HepG2 (cell line): Measurements from ENCODE around the gene ADAMTS8. TPM values are rescaled to one million over a fixed set of nuclear protein-coding genes. Genes with fewer than 3 reads are reported as not detected.

Experiments used
- ATAC-seq: fragments of 200-7000 bp; cut with Tn5 transposase; 3 replicates; pipeline ENCODE4 v1.9.1; 2020; ENCODE audit warnings: mild to moderate bottlenecking, moderate library complexity
- BruUV-seq: library from RNA; stranded (reverse); fragments of 400-500 nt; replicated peaks from 2 replicates; lab custom pipeline; 2021; lab: Mats Ljungman, UMichigan
- CTCF ChIA-PET: fragments of 300-600 bp; formaldehyde crosslinking; extraction: SDS; loops from one replicate; lab custom pipeline; 2021; ENCODE audit warnings: low total read pairs, inconsistent platforms, low intra/inter-chr PET ratio; lab: Yijun Ruan, JAX
- POLR2A ChIA-PET: fragments of 350-600 bp; sonication (Branson Sonifier 250); formaldehyde crosslinking; loops from one replicate; lab custom pipeline; 2020; ENCODE audit warnings: antibody characterized with exemption, inconsistent platforms; lab: Yijun Ruan, JAX
- DNase-seq: peaks from one replicate; pipeline ENCODE4 v3.0.0-alpha.2; 2015; ENCODE audit warnings: low spot score
- FAIRE-seq: peaks from 3 replicates; lab custom pipeline; 2011; peaks lifted over from hg19 to GRCh38; lab: Jason Lieb, UNC
- H2AFZ ChIP-seq: one replicate; pipeline ENCODE4 v1.6.1; 2011; ENCODE audit warnings: low read length, inconsistent platforms
- H3K27ac ChIP-seq: fragments of 300-600 bp; 3 replicates; pipeline ENCODE4 v1.8.0; 2011; ENCODE audit warnings: mixed run types, mild to moderate bottlenecking, mixed read lengths, low read length, inconsistent platforms; ENCODE audit not compliant: insufficient read depth; ENCODE audit errors: extremely low read length
- H3K27me3 ChIP-seq, 2 experiments: fragments of 200-600 bp in 1 of 2; 2 replicates in 1 of 2; 3 replicates in 1 of 2; pipeline versions ENCODE4 v1.6.0 to v1.8.0; 2011; ENCODE audit warnings: low read length in 2 of 2, mild to moderate bottlenecking in 2 of 2, moderate library complexity in 2 of 2, inconsistent platforms in 1 of 2; ENCODE audit not compliant: insufficient read depth in 2 of 2, control insufficient read depth in 1 of 2
- H3K36me3 ChIP-seq, 2 experiments: fragments of 200-600 bp in 1 of 2; replicated peaks in 1 of 2; 2 replicates in 1 of 2; 3 replicates in 1 of 2; pipeline versions ENCODE4 v1.5.1 to v1.8.0; 2011; ENCODE audit warnings: low read length in 2 of 2, inconsistent platforms in 1 of 2; ENCODE audit not compliant: insufficient read depth in 2 of 2, control insufficient read depth in 1 of 2
- H3K4me1 ChIP-seq: 2 replicates; pipeline ENCODE4 v1.5.1; 2012; ENCODE audit warnings: low read length, inconsistent platforms; ENCODE audit not compliant: insufficient read depth
- H3K4me2 ChIP-seq: 2 replicates; pipeline ENCODE4 v1.6.0; 2011; ENCODE audit warnings: low read depth, low read length, inconsistent platforms
- H3K4me3 ChIP-seq, 3 experiments: fragments of 200-600 bp in 1 of 3; sonication (generic), shearing (Covaris generic) in 1 of 3; replicated peaks in 1 of 3; 2 replicates each; pipeline ENCODE4 v1.5.1; 2011 to 2016; ENCODE audit warnings: low read length in 3 of 3, inconsistent platforms in 2 of 3, low read depth in 2 of 3, mild to moderate bottlenecking in 2 of 3, control low read depth in 1 of 3, mixed read lengths in 1 of 3; ENCODE audit not compliant: insufficient read depth in 1 of 3
- H3K79me2 ChIP-seq: one replicate; pipeline ENCODE4 v1.6.1; 2011; ENCODE audit warnings: low read length, inconsistent platforms; ENCODE audit not compliant: insufficient read depth
- H3K9ac ChIP-seq: 2 replicates; pipeline ENCODE4 v1.6.0; 2011; ENCODE audit warnings: mild to moderate bottlenecking, low read depth, low read length, inconsistent platforms; ENCODE audit not compliant: insufficient read depth
- H3K9me3 ChIP-seq: 2 replicates; pipeline ENCODE4 v1.5.1; 2012; ENCODE audit warnings: mild to moderate bottlenecking, low read length
- H4K20me1 ChIP-seq: 2 replicates; pipeline ENCODE4 v1.6.0; 2011; ENCODE audit warnings: inconsistent platforms, mild to moderate bottlenecking, low read length, moderate library complexity; ENCODE audit not compliant: insufficient read depth
- AGO1 ChIP-seq: fragments of 200-400 bp; formaldehyde crosslinking; IDR thresholded peaks from 2 replicates; pipeline ENCODE4 v1.6.1; 2017; ENCODE audit warnings: mild to moderate bottlenecking, low read depth, low read length, moderate library complexity; ENCODE audit not compliant: poor library complexity, severe bottlenecking
- KLF12 ChIP-seq: sonication (generic); formaldehyde crosslinking; IDR thresholded peaks from 2 replicates; pipeline ENCODE4 v1.4.0; 2020; ENCODE audit warnings: missing genetic modification reagents, borderline replicate concordance
- MATR3 ChIP-seq: sonication (generic); formaldehyde crosslinking; IDR thresholded peaks from 2 replicates; pipeline ENCODE4 v1.4.0; 2020; ENCODE audit warnings: missing genetic modification reagents
- TBP ChIP-seq: sonication (generic); formaldehyde crosslinking; IDR thresholded peaks from 2 replicates; pipeline ENCODE4 v1.5.0; 2020; ENCODE audit warnings: missing genetic modification reagents
- WGBS: methylation state at CpG from one replicate; pipeline ENCODE4 v1.1.6; 2017; ENCODE audit warnings: low lambda C conversion rate; 5-methylcytosine and 5-hydroxymethylcytosine counted together
- in situ Hi-C: cut with HindIII; loops from 2 replicates; pipeline ENCODE4 v1.10.0; 2017; ENCODE audit warnings: low pct_unique_long_range_greater_than_20kb; ENCODE audit not compliant: extremely low pct_ligation_motif_present
- intact Hi-C: fragments of 100-400 bp; cut with micrococcal nuclease; formaldehyde crosslinking; loops from one replicate; pipeline ENCODE4 v1.10.0; 2022; ENCODE audit not compliant: unreplicated experiment
- polyA plus RNA-seq, 8 experiments: library from polyadenylated mRNA; depleted of rRNA in 3 of 8; stranded (reverse) in 7 of 8; unstranded in 1 of 8; fragments of >200 nt; fragmentation: Illumina TruSeq in 4 of 8; extraction: Trizol in 4 of 8; gene quantifications; 2 replicates each; pipeline versions ENCODE4 v1.2.1 to v1.2.3, GENCODE V29; 2011 to 2016; ENCODE audit warnings: low read depth in 4 of 8, missing spikeins in 1 of 8, mixed read lengths in 1 of 8; ENCODE audit not compliant: insufficient read depth in 1 of 8
- total RNA-seq, 5 experiments: library from RNA; depleted of rRNA; stranded (reverse); fragments of >200 nt; fragmentation: Illumina TruSeq; extraction: Trizol; gene quantifications; 2 replicates each; pipeline ENCODE4 v1.2.3, GENCODE V29; 2016; ENCODE audit warnings: low read depth in 1 of 5
- TF ChIP-seq, protein P1 (sequence below): sonication (generic); formaldehyde crosslinking; IDR thresholded peaks from 2 replicates; pipeline ENCODE4 v1.4.0; 2020; ENCODE audit warnings: mild to moderate bottlenecking, low read depth, missing genetic modification reagents
- TF ChIP-seq, protein P2 (sequence below): sonication (generic); formaldehyde crosslinking; IDR thresholded peaks from 2 replicates; pipeline ENCODE4 v1.5.0; 2020; ENCODE audit warnings: missing genetic modification reagents

The ADAMTS8 gene
- total and polyA plus RNA-seq, 2 of the 13 experiments (the other 11 are each of a cell fraction or from before 2014, with no cell fraction given): not detected

DNA sequence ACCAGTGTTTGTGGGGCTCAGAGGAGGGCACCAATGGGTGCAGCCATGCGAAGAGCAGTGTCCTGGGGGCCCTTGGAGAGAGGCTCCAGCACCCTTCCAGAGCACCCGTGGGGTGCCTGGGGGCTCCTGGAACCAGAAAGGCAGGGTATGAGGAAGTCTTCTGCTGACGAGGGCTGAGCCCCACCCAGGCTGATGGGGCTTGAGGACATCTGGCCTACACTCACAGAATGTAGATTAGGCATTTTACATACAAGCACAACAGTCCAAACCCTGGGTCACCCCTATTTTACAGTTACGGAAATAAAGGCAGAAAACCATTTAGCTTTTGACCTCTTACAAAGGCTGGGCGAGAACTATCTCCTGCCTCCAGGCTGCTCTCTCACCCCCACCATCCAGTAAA lies 47.6 kb downstream of the ADAMTS8 start:
- H3K4me2 ChIP-seq: no peak overlapping the region
- no peaks in the 10 kb centered on the region for H3K9me3 ChIP-seq
- H3K4me3 ChIP-seq: no peak overlapping the region
- no peak overlapping the region for H3K9ac ChIP-seq
- intact Hi-C loops: no loop called here
- no peak overlapping the region for H3K27ac ChIP-seq
- no peaks in the 10 kb centered on the region for H3K79me2 ChIP-seq
- ATAC-seq (no peak), DNase-seq (no peak), FAIRE-seq (no peak)
- no TSS peak for BruUV-seq
- POLR2A ChIA-PET: no interaction called here
- no peak overlapping the region for H2AFZ ChIP-seq
- CTCF ChIA-PET: no interaction called here
- H3K27me3 ChIP-seq: no peaks in the 10 kb centered on the region; a peak in 1 of 5 replicates
- in situ Hi-C loops: no loop called here
- no peaks in the 10 kb centered on the region for H3K36me3 ChIP-seq
- 0 out of 2 replicates have a peak, but pooled peaks cover 8% of the 10 kb centered on the region for H3K4me1 ChIP-seq
- H4K20me1 ChIP-seq: no peaks in the 10 kb centered on the region
- 7% methylated on average over 2 of the region's 5 CpGs for WGBS
- TF ChIP-seq, protein P1, sequence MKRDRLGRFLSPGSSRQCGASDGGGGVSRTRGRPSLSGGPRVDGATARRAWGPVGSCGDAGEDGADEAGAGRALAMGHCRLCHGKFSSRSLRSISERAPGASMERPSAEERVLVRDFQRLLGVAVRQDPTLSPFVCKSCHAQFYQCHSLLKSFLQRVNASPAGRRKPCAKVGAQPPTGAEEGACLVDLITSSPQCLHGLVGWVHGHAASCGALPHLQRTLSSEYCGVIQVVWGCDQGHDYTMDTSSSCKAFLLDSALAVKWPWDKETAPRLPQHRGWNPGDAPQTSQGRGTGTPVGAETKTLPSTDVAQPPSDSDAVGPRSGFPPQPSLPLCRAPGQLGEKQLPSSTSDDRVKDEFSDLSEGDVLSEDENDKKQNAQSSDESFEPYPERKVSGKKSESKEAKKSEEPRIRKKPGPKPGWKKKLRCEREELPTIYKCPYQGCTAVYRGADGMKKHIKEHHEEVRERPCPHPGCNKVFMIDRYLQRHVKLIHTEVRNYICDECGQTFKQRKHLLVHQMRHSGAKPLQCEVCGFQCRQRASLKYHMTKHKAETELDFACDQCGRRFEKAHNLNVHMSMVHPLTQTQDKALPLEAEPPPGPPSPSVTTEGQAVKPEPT (CRISPR knock-in tag): no peak
- TF ChIP-seq MATR3 (CRISPR knock-in tag): no peak

DNA sequence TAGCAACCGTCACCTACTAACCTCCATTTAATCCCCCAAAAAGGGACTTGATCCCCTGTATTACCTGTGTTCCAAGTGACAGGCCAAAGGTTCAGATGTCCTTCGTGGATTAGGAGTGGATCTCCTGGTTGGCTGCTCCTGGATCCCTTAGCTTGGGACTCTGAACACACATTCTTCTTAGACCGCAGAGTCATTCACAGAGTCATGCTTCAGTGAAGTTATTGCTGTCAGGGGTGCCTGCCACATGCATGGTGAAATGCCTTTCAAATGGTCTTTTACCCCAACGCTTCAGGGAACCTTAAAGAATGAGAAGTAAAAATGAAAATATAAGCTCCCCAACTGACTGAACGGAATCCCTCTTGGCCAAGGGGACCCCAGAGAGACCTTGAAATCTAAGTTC lies 49.1 kb downstream of the ADAMTS8 start:
- H3K9ac ChIP-seq: no peak overlapping the region
- WGBS: 48% methylated on average over 5 of the region's 5 CpGs
- DNase-seq (no peak), FAIRE-seq (no peak), ATAC-seq (no peak)
- no peaks in the 10 kb centered on the region for H4K20me1 ChIP-seq
- H2AFZ ChIP-seq: no peak overlapping the region
- H3K9me3 ChIP-seq: no peaks in the 10 kb centered on the region
- ChIA-PET CTCF (no interaction called here), POLR2A (no interaction called here)
- in situ Hi-C loops (no loop called here), intact Hi-C loops (no loop called here)
- H3K27me3 ChIP-seq: no peaks in the 10 kb centered on the region; a peak in 2 of 5 replicates
- no TSS peak for BruUV-seq
- H3K27ac ChIP-seq: no peak overlapping the region
- 0 out of 2 replicates have a peak, but pooled peaks cover 8% of the 10 kb centered on the region for H3K4me1 ChIP-seq
- no peaks in the 10 kb centered on the region for H3K36me3 ChIP-seq
- no peaks in the 10 kb centered on the region for H3K79me2 ChIP-seq
- H3K4me3 ChIP-seq: no peak overlapping the region
- TF ChIP-seq AGO1 (no peak), TBP (CRISPR knock-in tag) (no peak), KLF12 (CRISPR knock-in tag) (no peak)
- TF ChIP-seq, protein P2, sequence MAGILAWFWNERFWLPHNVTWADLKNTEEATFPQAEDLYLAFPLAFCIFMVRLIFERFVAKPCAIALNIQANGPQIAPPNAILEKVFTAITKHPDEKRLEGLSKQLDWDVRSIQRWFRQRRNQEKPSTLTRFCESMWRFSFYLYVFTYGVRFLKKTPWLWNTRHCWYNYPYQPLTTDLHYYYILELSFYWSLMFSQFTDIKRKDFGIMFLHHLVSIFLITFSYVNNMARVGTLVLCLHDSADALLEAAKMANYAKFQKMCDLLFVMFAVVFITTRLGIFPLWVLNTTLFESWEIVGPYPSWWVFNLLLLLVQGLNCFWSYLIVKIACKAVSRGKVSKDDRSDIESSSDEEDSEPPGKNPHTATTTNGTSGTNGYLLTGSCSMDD (CRISPR knock-in tag): no peak
- no peak overlapping the region for H3K4me2 ChIP-seq
